Peyer's patch (tissue), 4 donors: ENCODE measurements around the gene DUS2.

Source experiments
- POLR2A ChIP-seq, 2 donors: fragments of 450-650 bp; IDR thresholded peaks; one replicate each; pipeline ENCODE4 v1.5.1; 2017; ENCODE audit warnings: antibody characterized with exemption in 2 of 2, mild to moderate bottlenecking in 2 of 2, moderate library complexity in 2 of 2
- TF ChIP-seq, protein P1 (sequence below), 6 experiments: fragments of 450-650 bp in 4 of 6; fragments of 200-600 bp in 2 of 6; sonication (generic) in 1 of 6; IDR thresholded peaks; one replicate each; pipeline ENCODE4 v1.5.1; 2017 to 2019; ENCODE audit warnings: antibody characterized with exemption in 6 of 6, mild to moderate bottlenecking in 3 of 6, moderate library complexity in 1 of 6

DNA sequence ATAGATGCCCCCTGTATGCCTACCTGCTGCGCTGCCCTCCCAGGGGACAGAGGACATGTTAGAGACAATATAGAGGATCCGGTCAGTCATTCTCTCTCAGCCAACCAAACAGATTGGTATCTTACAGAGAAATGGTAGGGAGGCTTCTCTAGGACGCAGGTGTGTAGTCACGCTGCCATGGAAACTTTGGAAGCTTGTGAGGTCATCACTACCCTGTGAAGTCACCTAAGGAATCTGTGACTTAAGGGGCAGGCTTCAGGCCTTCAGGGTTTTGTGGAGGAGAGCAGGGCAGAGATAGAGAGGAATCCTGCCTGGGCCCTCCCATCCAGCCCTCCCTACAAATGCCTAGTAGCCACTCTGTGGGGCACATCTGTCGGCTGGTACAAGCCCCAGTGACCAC is 7.4 kb upstream of the DUS2 start, which contains the start of gene DPEP2NB:
- TF ChIP-seq, protein P1, sequence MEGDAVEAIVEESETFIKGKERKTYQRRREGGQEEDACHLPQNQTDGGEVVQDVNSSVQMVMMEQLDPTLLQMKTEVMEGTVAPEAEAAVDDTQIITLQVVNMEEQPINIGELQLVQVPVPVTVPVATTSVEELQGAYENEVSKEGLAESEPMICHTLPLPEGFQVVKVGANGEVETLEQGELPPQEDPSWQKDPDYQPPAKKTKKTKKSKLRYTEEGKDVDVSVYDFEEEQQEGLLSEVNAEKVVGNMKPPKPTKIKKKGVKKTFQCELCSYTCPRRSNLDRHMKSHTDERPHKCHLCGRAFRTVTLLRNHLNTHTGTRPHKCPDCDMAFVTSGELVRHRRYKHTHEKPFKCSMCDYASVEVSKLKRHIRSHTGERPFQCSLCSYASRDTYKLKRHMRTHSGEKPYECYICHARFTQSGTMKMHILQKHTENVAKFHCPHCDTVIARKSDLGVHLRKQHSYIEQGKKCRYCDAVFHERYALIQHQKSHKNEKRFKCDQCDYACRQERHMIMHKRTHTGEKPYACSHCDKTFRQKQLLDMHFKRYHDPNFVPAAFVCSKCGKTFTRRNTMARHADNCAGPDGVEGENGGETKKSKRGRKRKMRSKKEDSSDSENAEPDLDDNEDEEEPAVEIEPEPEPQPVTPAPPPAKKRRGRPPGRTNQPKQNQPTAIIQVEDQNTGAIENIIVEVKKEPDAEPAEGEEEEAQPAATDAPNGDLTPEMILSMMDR (IDR thresholded peaks at IDR 0.05) = no peak
- no peak for TF ChIP-seq POLR2A (IDR thresholded peaks at IDR 0.05)
